ES-I3 (cell line): ENCODE data around the gene DNAJC13.
"Not testable (repeated sequence)": the region's sequence is repeated elsewhere in the genome, so short reads cannot be mapped to it uniquely, and the experiment has no call there.

Source experiments
- H3K36me3 ChIP-seq: 2 replicates; pipeline ENCODE4 v1.6.1; 2013; ENCODE audit warnings: mild to moderate bottlenecking, low read length, control low read depth, moderate library complexity; ENCODE audit not compliant: insufficient read depth
- H3K4me1 ChIP-seq: 2 replicates; pipeline ENCODE4 v1.6.1; 2013; ENCODE audit warnings: mild to moderate bottlenecking, control low read depth, low read length; ENCODE audit not compliant: insufficient read depth
- H3K9ac ChIP-seq: 2 replicates; pipeline ENCODE4 v1.6.1; 2013; ENCODE audit warnings: low read depth, mild to moderate bottlenecking, low read length, moderate library complexity
- H3K9me3 ChIP-seq: 2 replicates; pipeline ENCODE4 v1.6.1; 2013; ENCODE audit warnings: mild to moderate bottlenecking, low read length, moderate library complexity; ENCODE audit not compliant: control insufficient read depth, insufficient read depth

The DNAJC13 gene

GRCh38 chr3:132416807-132417694 lies at the start of gene DNAJC13:
Gene DNAJC13, plus strand, starts transcription at chr3:132417502. Its CDS starts 17,049 bp downstream, at chr3:132434551.
- Histone ChIP-seq H3K4me1 (no peaks in the 10 kb centered on the region), H3K36me3 (no peaks in the 10 kb centered on the region), H3K9me3 (no peaks in the 10 kb centered on the region), H3K9ac (peak within 1 kb of the TSS; percentile 100)

- Histone ChIP-seq H3K4me1 (no peaks in the 10 kb centered on the region), H3K36me3 (no peaks in the 10 kb centered on the region), H3K9me3 (no peaks in the 10 kb centered on the region), H3K9ac (no peak overlapping the region)
Observed at GRCh38 chr3:132368515-132368914, 48.8 kb upstream of the DNAJC13 start.

- H3K9ac ChIP-seq = no peak overlapping the region
- H3K4me1 ChIP-seq = no peaks in the 10 kb centered on the region
- H3K36me3 ChIP-seq = no peaks in the 10 kb centered on the region
- no peaks in the 10 kb centered on the region for H3K9me3 ChIP-seq
Observed at GRCh38 chr3:132368962-132369361, 48.3 kb upstream of the DNAJC13 start.

GRCh38 chr3:132376945-132377354 lies 40.4 kb upstream of the DNAJC13 start:
- not testable (repeated sequence) for H3K9me3 ChIP-seq, H3K4me1 ChIP-seq, H3K36me3 ChIP-seq
- H3K9ac ChIP-seq = peak overlapping the region; percentile 67

GRCh38 chr3:132378048-132378762 lies 39.1 kb upstream of the DNAJC13 start:
- Histone ChIP-seq H3K36me3 (no peaks in the 10 kb centered on the region), H3K9me3 (no peaks in the 10 kb centered on the region), H3K4me1 (no peaks in the 10 kb centered on the region; the same call in none of the 2 replicates), H3K9ac (no peak overlapping the region)

GRCh38 chr3:132378846-132379245 lies 38.5 kb upstream of the DNAJC13 start:
- no peaks in the 10 kb centered on the region for H3K9me3 ChIP-seq
- no peaks in the 10 kb centered on the region; the same call in none of the 2 replicates for H3K4me1 ChIP-seq
- no peaks in the 10 kb centered on the region for H3K36me3 ChIP-seq
- no peak overlapping the region for H3K9ac ChIP-seq

GRCh38 chr3:132380920-132381319 lies 36.4 kb upstream of the DNAJC13 start:
- Histone ChIP-seq H3K36me3 (no peaks in the 10 kb centered on the region), H3K4me1 (no peaks in the 10 kb centered on the region; the same call in none of the 2 replicates), H3K9me3 (no peaks in the 10 kb centered on the region), H3K9ac (no peak overlapping the region)

- Histone ChIP-seq H3K9me3 (no peaks in the 10 kb centered on the region), H3K36me3 (no peaks in the 10 kb centered on the region), H3K9ac (no peak overlapping the region), H3K4me1 (no peaks in the 10 kb centered on the region; the same call in none of the 2 replicates)
Observed at GRCh38 chr3:132381348-132381944, 35.9 kb upstream of the DNAJC13 start.

GRCh38 chr3:132382267-132382666 lies 35.0 kb upstream of the DNAJC13 start:
- H3K36me3 ChIP-seq = no peaks in the 10 kb centered on the region
- no peaks in the 10 kb centered on the region; the same call in none of the 2 replicates for H3K4me1 ChIP-seq
- H3K9me3 ChIP-seq = no peaks in the 10 kb centered on the region
- peak overlapping the region; percentile 37 for H3K9ac ChIP-seq

- Histone ChIP-seq H3K9me3 (no peaks in the 10 kb centered on the region), H3K4me1 (no peaks in the 10 kb centered on the region; the same call in none of the 2 replicates), H3K9ac (peak overlapping the region; percentile 37), H3K36me3 (no peaks in the 10 kb centered on the region)
Observed at GRCh38 chr3:132382688-132383194, 34.6 kb upstream of the DNAJC13 start.

GRCh38 chr3:132386259-132386658 lies 31.0 kb upstream of the DNAJC13 start:
- Histone ChIP-seq H3K36me3 (no peaks in the 10 kb centered on the region), H3K9ac (no peak overlapping the region), H3K9me3 (no peaks in the 10 kb centered on the region), H3K4me1 (no peaks in the 10 kb centered on the region; the same call in 1 of the 2 replicates)

- H3K4me1 ChIP-seq, H3K36me3 ChIP-seq, H3K9ac ChIP-seq, H3K9me3 ChIP-seq: not testable (repeated sequence)
Observed at GRCh38 chr3:132392675-132393074, 24.6 kb upstream of the DNAJC13 start.

- Histone ChIP-seq H3K9ac (no peak overlapping the region), H3K36me3 (no peaks in the 10 kb centered on the region), H3K9me3 (no peaks in the 10 kb centered on the region), H3K4me1 (peaks cover 9% of the 10 kb centered on the region; the same call in 1 of the 2 replicates)
Observed at GRCh38 chr3:132394320-132394719, 23.0 kb upstream of the DNAJC13 start.

GRCh38 chr3:132395126-132395525 lies 22.2 kb upstream of the DNAJC13 start:
- H3K9ac ChIP-seq = no peak overlapping the region
- H3K36me3 ChIP-seq = no peaks in the 10 kb centered on the region
- H3K9me3 ChIP-seq = no peaks in the 10 kb centered on the region
- H3K4me1 ChIP-seq = peaks cover 11% of the 10 kb centered on the region; the same call in 1 of the 2 replicates
